ENCODE results near the gene KREMEN1. TPM values are rescaled to one million over a fixed set of nuclear protein-coding genes. Genes with fewer than 3 reads are reported as not detected.
A peak's percentile ranks its signal among the peaks of the same experiment; 100 is the strongest.

Gene KREMEN1
- total and polyA plus RNA-seq, 9 of the 15 experiments (the other 6 are each of a cell fraction or from before 2014, with no cell fraction given): 0.69 to 11.5 (median 4.3) TPM

- TF ChIP-seq UBTF (IDR thresholded peaks at IDR 0.05; ENCODE audit: borderline replicate concordance in 1 of 2, low read depth in 2 of 2, low read length in 2 of 2) (0 out of 4 replicates have a peak, but pooled peaks of 1 of the 2 experiments have one; percentile 38), HLTF (IDR thresholded peaks at IDR 0.05) (no peak), ZNF253 (CRISPR knock-in tag; conservative IDR thresholded peaks at IDR 0.05) (no peak), ZNF263 (CRISPR knock-in tag; IDR thresholded peaks at IDR 0.05; ENCODE audit: borderline replicate concordance) (no peak), TFAP4 (CRISPR knock-in tag; IDR thresholded peaks at IDR 0.05; ENCODE audit: borderline replicate concordance) (peak; percentile 45; the same call in 1 of the 2 replicates), SMARCC2 (IDR thresholded peaks at IDR 0.05; ENCODE audit: low read depth) (no peak), SETDB1 (IDR thresholded peaks at IDR 0.05; ENCODE audit: low read length) (no peak), ARID3A (IDR thresholded peaks at IDR 0.05; ENCODE audit: borderline replicate concordance, low read depth, low read length) (no peak), C11orf30 (IDR thresholded peaks at IDR 0.05; ENCODE audit: low read depth) (no peak), ZNF778 (CRISPR knock-in tag; IDR thresholded peaks at IDR 0.05) (no peak), GABPB1 (CRISPR knock-in tag; IDR thresholded peaks at IDR 0.05) (peak; percentile 52), ZBTB1 (CRISPR knock-in tag; IDR thresholded peaks at IDR 0.05; ENCODE audit: borderline replicate concordance, low read depth) (no peak; the same call in 1 of the 2 replicates), RAD51 (IDR thresholded peaks at IDR 0.05; ENCODE audit: borderline replicate concordance, low read depth) (no peak), LEF1 (IDR thresholded peaks at IDR 0.05) (no peak), HOXB6 (CRISPR knock-in tag; IDR thresholded peaks at IDR 0.05; ENCODE audit: borderline replicate concordance) (no peak), HNRNPK (IDR thresholded peaks at IDR 0.05; ENCODE audit: low read depth, low read length, poor library complexity, severe bottlenecking) (no peak), ZNF764 (CRISPR knock-in tag; IDR thresholded peaks at IDR 0.05; ENCODE audit: low read depth) (no peak), ATF7 (IDR thresholded peaks at IDR 0.05) (no peak), CLOCK (CRISPR knock-in tag; IDR thresholded peaks at IDR 0.05; ENCODE audit: borderline replicate concordance) (no peak), ZBTB8A (IDR thresholded peaks at IDR 0.05; ENCODE audit: partially characterized antibody) (no peak)
These were observed 129.7 kb downstream of the KREMEN1 start (continued) for GRCh38 chr22:29202212-29203192.
